Left ventricle myocardium inferior (tissue), 1 donor: ENCODE measurements around the gene KCNQ1. TPM values are rescaled to one million over a fixed set of nuclear protein-coding genes. Genes with fewer than 3 reads are reported as not detected.

Experiments
- DNase-seq: peaks from one replicate; pipeline ENCODE4 v3.0.0-alpha.2; 2020
- H3K27ac ChIP-seq: fragments of 200-600 bp; replicated peaks from 2 replicates; pipeline ENCODE4 v1.8.0; 2021
- H3K27me3 ChIP-seq: fragments of 200-600 bp; 2 replicates; pipeline ENCODE4 v1.8.0; 2021; ENCODE audit warnings: low read depth
- H3K36me3 ChIP-seq: fragments of 200-600 bp; 2 replicates; pipeline ENCODE4 v1.8.0; 2021
- H3K4me1 ChIP-seq: fragments of 200-600 bp; 2 replicates; pipeline ENCODE4 v1.8.0; 2021
- H3K4me3 ChIP-seq: fragments of 200-600 bp; 2 replicates; pipeline ENCODE4 v1.8.0; 2021; ENCODE audit warnings: mild to moderate bottlenecking, moderate library complexity
- H3K9me3 ChIP-seq: fragments of 200-600 bp; replicated peaks from 2 replicates; pipeline ENCODE4 v1.8.0; 2021
- CTCF ChIP-seq: fragments of 200-600 bp; IDR thresholded peaks from 2 replicates; pipeline ENCODE4 v1.8.0; 2021; ENCODE audit warnings: antibody characterized with exemption, mild to moderate bottlenecking, borderline replicate concordance
- intact Hi-C: fragments of 100-400 bp; cut with micrococcal nuclease; formaldehyde crosslinking; loops from one replicate; pipeline ENCODE4 v1.11.0; 2022
- total RNA-seq: library from RNA; stranded (reverse); fragmentation: NEBNext Ultra II Directional; extraction: Animal tissue kit (Norgen Biotek cat#: 25700); gene quantifications from one replicate; pipeline ENCODE4 v1.2.1, GENCODE V29; 2021
- donor health status: DM: no; HTN: yes; CAD: no; lungs with severe emphysema.

KCNQ1 gene
- total RNA-seq, 1 donor from 2014 or later: 41.8 TPM

GRCh38 chr11:2738551-2739431, 294.0 kb downstream of the KCNQ1 start:
- Histone ChIP-seq H3K27ac (no peak overlapping the region), H3K4me3 (no peak overlapping the region), H3K9me3 (no peaks in the 10 kb centered on the region), H3K4me1 (peaks cover 24% of the 10 kb centered on the region), H3K36me3 (no peaks in the 10 kb centered on the region), H3K27me3 (no peaks in the 10 kb centered on the region)
- no peak for DNase-seq
- intact Hi-C loops: no loop called here
- no peak for TF ChIP-seq CTCF

- no peak for TF ChIP-seq CTCF
- Histone ChIP-seq H3K27ac (no peak overlapping the region), H3K9me3 (no peaks in the 10 kb centered on the region), H3K4me3 (no peak overlapping the region), H3K27me3 (no peaks in the 10 kb centered on the region), H3K4me1 (peaks cover 24% of the 10 kb centered on the region), H3K36me3 (no peaks in the 10 kb centered on the region)
- no peak for DNase-seq
- intact Hi-C loops: no loop called here
Observed at GRCh38 chr11:2739531-2740274, 294.9 kb downstream of the KCNQ1 start.

- H3K4me1 ChIP-seq: peaks cover 24% of the 10 kb centered on the region
- H3K36me3 ChIP-seq: no peaks in the 10 kb centered on the region
- H3K27me3 ChIP-seq: no peaks in the 10 kb centered on the region
- no peak overlapping the region for H3K4me3 ChIP-seq
- intact Hi-C loops: no loop called here
- no peaks in the 10 kb centered on the region for H3K9me3 ChIP-seq
- DNase-seq: peak; percentile 15
- TF ChIP-seq CTCF: no peak
- no peak overlapping the region for H3K27ac ChIP-seq
Observed at GRCh38 chr11:2740275-2740940, 295.6 kb downstream of the KCNQ1 start.

DNA sequence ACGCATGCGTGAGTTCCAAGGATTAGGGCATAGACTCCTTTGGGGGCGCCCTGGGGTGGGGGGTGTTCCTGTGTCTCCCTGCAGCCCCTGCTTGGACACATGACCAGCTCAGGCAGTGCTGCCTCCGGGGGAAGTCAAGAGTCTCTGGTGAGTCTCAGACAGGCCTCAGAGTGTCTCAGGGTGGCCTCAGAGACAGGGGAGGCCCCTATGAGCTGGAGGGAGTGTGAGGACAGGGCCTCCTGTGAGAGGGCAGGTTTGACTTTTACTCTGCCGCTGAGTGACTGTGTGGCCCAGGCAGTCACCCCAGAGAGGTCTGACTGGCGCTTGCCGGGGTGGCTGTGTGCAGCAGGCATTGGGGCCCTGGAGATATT, 296.2 kb downstream of the KCNQ1 start:
- H3K36me3 ChIP-seq: no peaks in the 10 kb centered on the region
- no peak overlapping the region for H3K4me3 ChIP-seq
- intact Hi-C loops: no loop called here
- peak; percentile 12 for DNase-seq
- H3K9me3 ChIP-seq: no peaks in the 10 kb centered on the region
- no peak for TF ChIP-seq CTCF
- peaks cover 24% of the 10 kb centered on the region for H3K4me1 ChIP-seq
- H3K27me3 ChIP-seq: no peaks in the 10 kb centered on the region
- no peak overlapping the region for H3K27ac ChIP-seq

DNA sequence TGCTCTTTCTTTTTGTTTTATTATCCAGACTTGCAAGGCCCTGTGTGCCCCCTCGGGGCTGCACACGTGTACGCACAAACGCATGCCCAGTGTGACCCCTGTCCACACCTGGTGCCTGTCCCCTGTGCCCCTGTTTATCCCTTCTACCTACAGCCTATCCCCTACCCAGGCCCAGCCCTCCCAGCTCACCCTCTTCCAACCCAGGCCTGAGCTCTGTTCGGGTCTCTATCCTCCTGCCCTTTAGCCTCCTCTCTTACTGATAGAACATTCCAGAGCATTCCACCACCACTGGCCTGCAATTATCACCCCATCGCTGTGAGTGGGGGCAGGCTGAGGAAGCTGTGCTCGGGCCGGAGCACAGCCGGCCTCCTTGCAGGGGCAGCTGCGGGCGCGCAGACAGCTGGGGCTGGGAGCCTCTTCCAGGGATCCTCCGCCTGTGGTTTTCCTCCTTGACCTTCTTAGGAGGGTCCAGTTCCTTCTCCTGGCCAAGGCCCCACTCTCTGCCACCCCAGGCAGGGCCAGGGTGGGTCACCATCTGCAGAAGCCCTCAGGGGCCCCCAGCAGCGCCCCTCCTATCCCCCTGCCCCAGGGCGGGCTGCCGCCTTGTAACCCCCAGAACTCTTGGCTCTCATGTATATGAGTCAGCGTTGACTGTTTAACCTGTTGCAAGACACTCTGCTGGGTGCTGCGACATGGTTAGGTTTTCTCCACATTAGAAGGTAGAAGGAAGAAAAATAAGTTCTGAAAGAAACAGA, 296.7 kb downstream of the KCNQ1 start:
- H3K4me1 ChIP-seq: peaks cover 24% of the 10 kb centered on the region
- no peak overlapping the region for H3K4me3 ChIP-seq
- peak; percentile 18 for DNase-seq
- H3K27me3 ChIP-seq: no peaks in the 10 kb centered on the region
- TF ChIP-seq CTCF: no peak
- H3K9me3 ChIP-seq: no peaks in the 10 kb centered on the region
- intact Hi-C loops: no loop called here
- no peaks in the 10 kb centered on the region for H3K36me3 ChIP-seq
- peak overlapping the region; percentile 39 for H3K27ac ChIP-seq
